ENCODE measurements around the gene CALHM3.

GRCh38 chr10:103517234-103518085, 38.4 kb upstream of the CALHM3 start:
- TF ChIP-seq CTCF (conservative IDR thresholded peaks at IDR 0.05; ENCODE audit: low read length) (no peak), EZH2phosphoT487 (IDR thresholded peaks at IDR 0.05; ENCODE audit: borderline replicate concordance, low read depth, low read length) (no peak)
